Astrocyte of the spinal cord (primary cell): Measurements from ENCODE around the gene DENND1A.

ENCODE experiments used
- DNase-seq: peaks from one replicate; pipeline ENCODE4 v3.0.0; 2011; ENCODE audit warnings: low read depth, low spot score
- H3K4me3 ChIP-seq: 2 replicates; pipeline ENCODE4 v1.5.1; 2011; ENCODE audit warnings: low read depth, mild to moderate bottlenecking, low read length, moderate library complexity
- in situ Hi-C: cut with HindIII; loops from 2 replicates; pipeline ENCODE4 v1.10.0; 2017; ENCODE audit warnings: low sequenced_read_pairs
- TF ChIP-seq, protein P1 (sequence below): IDR thresholded peaks from 2 replicates; pipeline ENCODE4 v1.5.1; 2012; ENCODE audit warnings: low read depth, mild to moderate bottlenecking, low read length, inconsistent platforms

DENND1A gene

DNA sequence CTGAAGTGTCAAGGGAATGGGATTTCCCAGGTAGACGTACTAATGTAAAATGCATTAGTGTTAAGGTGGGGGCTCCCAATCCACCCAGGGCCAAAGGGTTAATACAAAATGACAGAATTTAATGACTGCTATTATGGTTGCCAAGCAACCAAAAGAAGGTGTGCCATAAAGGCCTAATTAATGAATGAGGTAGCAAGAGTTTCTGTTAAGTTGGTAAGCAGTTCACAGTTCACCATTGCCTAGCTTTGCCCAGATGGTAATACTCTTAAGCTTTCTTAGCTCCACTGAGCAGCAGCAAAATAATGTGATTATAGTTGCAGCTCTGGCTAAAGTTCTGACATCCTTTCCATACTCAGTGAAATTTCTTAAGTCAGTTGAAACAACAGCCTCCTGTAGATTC is 211.7 kb downstream of the DENND1A start:
- no peak overlapping the region for H3K4me3 ChIP-seq
- DNase-seq, result no peak
- in situ Hi-C loops, result no loop called here
- TF ChIP-seq, protein P1, sequence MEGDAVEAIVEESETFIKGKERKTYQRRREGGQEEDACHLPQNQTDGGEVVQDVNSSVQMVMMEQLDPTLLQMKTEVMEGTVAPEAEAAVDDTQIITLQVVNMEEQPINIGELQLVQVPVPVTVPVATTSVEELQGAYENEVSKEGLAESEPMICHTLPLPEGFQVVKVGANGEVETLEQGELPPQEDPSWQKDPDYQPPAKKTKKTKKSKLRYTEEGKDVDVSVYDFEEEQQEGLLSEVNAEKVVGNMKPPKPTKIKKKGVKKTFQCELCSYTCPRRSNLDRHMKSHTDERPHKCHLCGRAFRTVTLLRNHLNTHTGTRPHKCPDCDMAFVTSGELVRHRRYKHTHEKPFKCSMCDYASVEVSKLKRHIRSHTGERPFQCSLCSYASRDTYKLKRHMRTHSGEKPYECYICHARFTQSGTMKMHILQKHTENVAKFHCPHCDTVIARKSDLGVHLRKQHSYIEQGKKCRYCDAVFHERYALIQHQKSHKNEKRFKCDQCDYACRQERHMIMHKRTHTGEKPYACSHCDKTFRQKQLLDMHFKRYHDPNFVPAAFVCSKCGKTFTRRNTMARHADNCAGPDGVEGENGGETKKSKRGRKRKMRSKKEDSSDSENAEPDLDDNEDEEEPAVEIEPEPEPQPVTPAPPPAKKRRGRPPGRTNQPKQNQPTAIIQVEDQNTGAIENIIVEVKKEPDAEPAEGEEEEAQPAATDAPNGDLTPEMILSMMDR, result no peak

DNA sequence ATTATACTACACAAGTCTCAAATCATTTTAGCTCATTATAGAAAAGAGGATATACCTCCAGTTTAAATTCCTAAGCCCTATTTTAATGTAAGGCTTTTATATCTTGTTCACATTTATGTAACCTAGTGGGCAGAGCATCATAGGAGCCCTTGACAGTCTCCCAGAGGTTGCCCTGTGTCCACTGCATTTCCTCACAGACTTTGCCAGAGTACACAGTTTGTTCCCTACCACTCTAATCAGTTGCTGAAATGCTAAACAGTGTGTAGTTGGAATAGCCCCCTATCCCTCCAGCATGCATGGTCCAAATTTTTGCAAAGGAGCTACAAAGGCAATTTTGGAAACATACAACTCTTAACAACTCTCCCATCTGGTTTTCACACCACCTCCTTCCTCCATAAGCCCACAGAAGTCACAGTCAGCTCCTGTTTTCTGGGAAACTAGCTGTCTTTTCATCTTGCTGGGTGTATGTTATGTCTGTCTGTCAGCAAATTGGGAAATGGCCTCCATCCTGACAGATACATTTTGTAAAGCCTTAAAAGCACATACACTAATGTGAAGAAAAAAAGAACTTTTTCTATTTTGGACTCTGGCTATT is 212.2 kb downstream of the DENND1A start:
- TF ChIP-seq, protein P1, result no peak
- no peak for DNase-seq
- in situ Hi-C loops, result no loop called here
- no peak overlapping the region for H3K4me3 ChIP-seq

DNA sequence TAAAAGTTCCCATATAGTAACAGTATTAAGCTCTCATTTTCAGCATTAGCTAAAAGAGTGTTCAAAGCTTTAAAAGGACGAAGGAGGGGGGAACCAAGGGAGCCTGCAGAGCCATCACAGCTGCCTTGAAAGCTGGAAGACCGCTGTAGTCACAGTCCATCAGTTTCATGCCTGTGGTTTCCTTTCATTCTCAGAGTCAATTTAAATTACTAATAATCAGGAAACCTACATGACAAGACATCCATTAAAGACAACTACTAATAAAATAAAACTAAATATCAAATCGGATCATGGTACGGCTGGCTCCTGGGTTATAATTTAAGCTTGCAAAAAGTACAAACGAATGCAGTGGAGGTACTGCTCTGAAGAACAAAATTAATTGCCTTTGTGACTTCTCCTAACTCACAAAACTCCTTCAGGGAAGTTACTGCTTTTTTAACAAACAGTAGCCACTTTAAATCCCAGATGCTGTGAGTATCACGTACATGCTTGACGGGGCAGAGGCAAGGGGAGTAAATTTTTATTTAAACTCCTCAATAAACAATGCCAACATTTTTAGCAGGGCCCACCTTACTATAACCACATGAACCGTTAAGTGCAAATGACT is 213.5 kb downstream of the DENND1A start:
- DNase-seq, result no peak
- TF ChIP-seq, protein P1, result no peak
- H3K4me3 ChIP-seq, result no peak overlapping the region
- in situ Hi-C loops, result no loop called here

DNA sequence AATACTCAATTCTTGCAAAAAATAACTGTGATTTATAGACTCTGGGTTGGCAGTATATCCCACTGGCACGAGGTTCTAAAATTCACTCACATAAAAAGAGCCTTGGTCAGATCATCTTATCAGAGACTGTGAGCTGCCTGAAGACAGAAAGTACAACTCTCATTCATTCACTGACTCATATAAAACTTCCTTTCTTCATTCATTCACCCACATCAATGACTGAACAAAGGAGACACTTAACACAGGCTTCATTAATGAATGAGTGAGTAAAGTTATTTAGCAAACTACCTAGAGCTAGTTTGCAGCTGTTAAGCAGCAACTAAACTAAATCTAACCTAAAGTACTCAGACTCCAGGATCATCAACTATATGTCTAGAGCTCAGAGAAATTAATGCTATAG is 214.7 kb downstream of the DENND1A start:
- TF ChIP-seq, protein P1, result no peak
- no peak overlapping the region for H3K4me3 ChIP-seq
- in situ Hi-C loops, result no loop called here
- no peak for DNase-seq

DNA sequence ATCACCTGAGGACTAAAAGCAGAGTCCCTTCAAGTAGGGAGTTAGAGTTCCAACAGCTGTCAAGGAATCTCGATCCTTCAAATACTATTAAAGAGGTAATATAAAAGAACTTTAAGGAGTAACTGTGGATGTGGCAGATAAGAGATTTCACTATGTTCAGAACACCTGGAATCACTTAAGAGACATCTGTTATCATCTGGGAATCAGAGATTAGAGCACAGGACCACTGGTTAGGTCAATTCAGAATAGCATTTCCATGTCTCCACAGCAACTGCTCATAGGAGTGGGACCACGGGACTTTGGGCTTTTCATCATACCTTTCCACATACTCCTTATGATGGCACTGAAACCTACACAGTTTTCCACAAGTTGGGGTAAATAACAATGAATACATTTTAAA is 216.6 kb downstream of the DENND1A start:
- TF ChIP-seq, protein P1, result no peak
- no peak overlapping the region for H3K4me3 ChIP-seq
- in situ Hi-C loops, result no loop called here
- DNase-seq, result no peak

DNA sequence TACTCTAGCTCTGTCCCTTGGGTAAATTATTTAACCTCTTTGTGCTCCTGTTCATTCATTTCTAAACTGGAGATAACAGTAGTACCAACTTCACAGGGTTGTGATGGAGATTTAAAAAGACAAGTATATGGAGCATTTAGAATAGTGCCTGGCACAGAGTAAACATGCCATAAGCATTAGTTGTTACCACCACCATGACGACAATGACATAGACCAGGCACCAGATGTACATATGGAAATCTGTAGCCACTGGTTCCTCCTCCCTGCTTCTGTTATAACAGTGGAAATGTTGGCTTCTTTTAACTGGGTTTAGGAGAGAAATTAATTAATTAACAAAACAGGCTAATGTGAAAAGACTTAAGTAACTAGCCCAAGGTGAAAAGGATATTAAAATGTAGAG is 217.5 kb downstream of the DENND1A start:
- DNase-seq, result no peak
- in situ Hi-C loops, result no loop called here
- TF ChIP-seq, protein P1, result no peak
- H3K4me3 ChIP-seq, result no peak overlapping the region
